K562 (cell line): Measurements from ENCODE around the gene SEMA6C.

Source experiments
- ELK1 ChIP-seq: sonication (generic); formaldehyde crosslinking; IDR thresholded peaks from 2 replicates; pipeline ENCODE4 v1.8.1; 2022; ENCODE audit warnings: missing genetic modification reagents
- JUND ChIP-seq, 2 experiments: IDR thresholded peaks; 2 replicates in 1 of 2; 3 replicates in 1 of 2; pipeline ENCODE4 v1.6.1; 2011; ENCODE audit warnings: borderline replicate concordance in 2 of 2, low read depth in 2 of 2, low read length in 2 of 2, improper control_type of control experiment in 1 of 2, missing biosample characterization in 1 of 2, missing genetic modification characterization in 1 of 2, missing genetic modification reagents in 1 of 2
- KDM5B ChIP-seq: fragments of 200-600 bp; sonication (generic); IDR thresholded peaks from 2 replicates; pipeline ENCODE4 v1.6.1; 2012; ENCODE audit warnings: low read depth, mild to moderate bottlenecking, moderate library complexity, low read length, control low read depth, inconsistent platforms; ENCODE audit not compliant: insufficient replicate concordance
- MAFK ChIP-seq: IDR thresholded peaks from 2 replicates; pipeline ENCODE4 v1.6.1; 2011; ENCODE audit warnings: low read length, improper control_type of control experiment
- RBFOX2 ChIP-seq: fragments of 200-400 bp; formaldehyde crosslinking; IDR thresholded peaks from 2 replicates; pipeline ENCODE4 v1.6.1; 2017; ENCODE audit warnings: low read depth, mild to moderate bottlenecking, low read length, moderate library complexity
- RBM22 ChIP-seq: fragments of 200-400 bp; formaldehyde crosslinking; IDR thresholded peaks from 2 replicates; pipeline ENCODE4 v1.6.1; 2018; ENCODE audit warnings: low read length, low read depth; ENCODE audit not compliant: poor library complexity, severe bottlenecking
- SIN3A ChIP-seq, 2 experiments: fragments of 150-350 bp in 1 of 2; IDR thresholded peaks; 2 replicates each; pipeline ENCODE4 v1.6.1; 2011 to 2016; ENCODE audit warnings: borderline replicate concordance in 2 of 2, low read depth in 2 of 2, low read length in 2 of 2, mild to moderate bottlenecking in 2 of 2, moderate library complexity in 2 of 2; ENCODE audit not compliant: control insufficient read depth in 1 of 2
- SRSF1 ChIP-seq: fragments of 200-400 bp; formaldehyde crosslinking; IDR thresholded peaks from 2 replicates; pipeline ENCODE4 v1.6.1; 2017; ENCODE audit warnings: mild to moderate bottlenecking, low read depth, low read length, moderate library complexity
- USF1 ChIP-seq: sonication (generic); formaldehyde crosslinking; IDR thresholded peaks from 2 replicates; pipeline ENCODE4 v1.9.0; 2022; ENCODE audit warnings: mild to moderate bottlenecking, missing genetic modification reagents
- YY1 ChIP-seq, 3 experiments: IDR thresholded peaks; 2 replicates each; pipeline ENCODE4 v1.6.1; 2011; ENCODE audit warnings: low read length in 2 of 3, mild to moderate bottlenecking in 2 of 3, moderate library complexity in 2 of 3, borderline replicate concordance in 1 of 3, control low read depth in 1 of 3, low read depth in 1 of 3; ENCODE audit not compliant: insufficient read depth in 3 of 3, insufficient replicate concordance in 2 of 3, control insufficient read depth in 1 of 3, insufficient read length in 1 of 3; ENCODE audit errors: extremely low read depth in 1 of 3
- TF ChIP-seq, protein P1 (sequence below), 3 experiments: IDR thresholded peaks in 2 of 3; conservative IDR thresholded peaks in 1 of 3; 2 replicates each; pipeline ENCODE4 v1.5.1; 2011 to 2012; ENCODE audit warnings: low read length in 3 of 3, mild to moderate bottlenecking in 3 of 3, control low read depth in 2 of 3, improper control_type of control experiment in 1 of 3, inconsistent platforms in 1 of 3, low read depth in 1 of 3, mixed read lengths in 1 of 3, moderate library complexity in 1 of 3; ENCODE audit not compliant: insufficient read depth in 2 of 3

DNA sequence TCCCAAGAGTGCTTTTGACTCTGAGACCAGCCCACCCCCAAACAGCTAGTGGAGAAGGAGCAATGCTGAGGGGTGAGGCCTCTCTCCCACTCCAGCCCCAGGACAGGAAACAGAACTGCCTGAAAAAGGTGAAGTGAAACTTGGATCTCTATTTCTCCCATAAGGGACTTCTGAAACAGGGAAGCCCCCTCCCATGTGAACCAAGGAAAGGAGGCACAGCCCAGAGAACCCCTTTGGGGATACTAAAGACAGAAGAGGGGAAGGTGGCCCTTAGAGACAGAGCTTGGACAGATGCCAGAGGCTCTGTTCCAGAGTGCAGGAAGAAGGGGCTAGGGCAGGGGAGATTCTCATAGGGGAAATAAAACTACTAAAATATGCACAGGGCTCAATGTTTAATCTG is 12.9 kb upstream of the SEMA6C start:
- TF ChIP-seq SIN3A (IDR thresholded peaks at IDR 0.05; ENCODE audit: borderline replicate concordance in 2 of 2, control insufficient read depth in 1 of 2, low read depth in 2 of 2, low read length in 2 of 2) (no peak), MAFK (no peak), RBFOX2 (no peak), USF1 (CRISPR knock-in tag) (no peak), JUND (IDR thresholded peaks at IDR 0.05; ENCODE audit: borderline replicate concordance, low read depth, low read length) (no peak), JUND (tag; IDR thresholded peaks at IDR 0.05; ENCODE audit: borderline replicate concordance, low read depth, low read length) (no peak), SRSF1 (no peak), RBM22 (no peak), KDM5B (no peak), YY1 (IDR thresholded peaks at IDR 0.05; ENCODE audit: borderline replicate concordance in 1 of 3, control insufficient read depth in 1 of 3, extremely low read depth in 1 of 3, insufficient read depth in 3 of 3, insufficient read length in 1 of 3, insufficient replicate concordance in 2 of 3, low read depth in 1 of 3, low read length in 2 of 3) (no peak), ELK1 (CRISPR knock-in tag) (no peak)
- TF ChIP-seq, protein P1, sequence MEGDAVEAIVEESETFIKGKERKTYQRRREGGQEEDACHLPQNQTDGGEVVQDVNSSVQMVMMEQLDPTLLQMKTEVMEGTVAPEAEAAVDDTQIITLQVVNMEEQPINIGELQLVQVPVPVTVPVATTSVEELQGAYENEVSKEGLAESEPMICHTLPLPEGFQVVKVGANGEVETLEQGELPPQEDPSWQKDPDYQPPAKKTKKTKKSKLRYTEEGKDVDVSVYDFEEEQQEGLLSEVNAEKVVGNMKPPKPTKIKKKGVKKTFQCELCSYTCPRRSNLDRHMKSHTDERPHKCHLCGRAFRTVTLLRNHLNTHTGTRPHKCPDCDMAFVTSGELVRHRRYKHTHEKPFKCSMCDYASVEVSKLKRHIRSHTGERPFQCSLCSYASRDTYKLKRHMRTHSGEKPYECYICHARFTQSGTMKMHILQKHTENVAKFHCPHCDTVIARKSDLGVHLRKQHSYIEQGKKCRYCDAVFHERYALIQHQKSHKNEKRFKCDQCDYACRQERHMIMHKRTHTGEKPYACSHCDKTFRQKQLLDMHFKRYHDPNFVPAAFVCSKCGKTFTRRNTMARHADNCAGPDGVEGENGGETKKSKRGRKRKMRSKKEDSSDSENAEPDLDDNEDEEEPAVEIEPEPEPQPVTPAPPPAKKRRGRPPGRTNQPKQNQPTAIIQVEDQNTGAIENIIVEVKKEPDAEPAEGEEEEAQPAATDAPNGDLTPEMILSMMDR (IDR thresholded peaks at IDR 0.05 in 2 of 3, conservative IDR thresholded peaks at IDR 0.05 in 1 of 3; ENCODE audit: insufficient read depth in 2 of 3, low read depth in 1 of 3, low read length in 3 of 3) = no peak
